Measurements from ENCODE around the gene MEG3.

The MEG3 gene

DNA sequence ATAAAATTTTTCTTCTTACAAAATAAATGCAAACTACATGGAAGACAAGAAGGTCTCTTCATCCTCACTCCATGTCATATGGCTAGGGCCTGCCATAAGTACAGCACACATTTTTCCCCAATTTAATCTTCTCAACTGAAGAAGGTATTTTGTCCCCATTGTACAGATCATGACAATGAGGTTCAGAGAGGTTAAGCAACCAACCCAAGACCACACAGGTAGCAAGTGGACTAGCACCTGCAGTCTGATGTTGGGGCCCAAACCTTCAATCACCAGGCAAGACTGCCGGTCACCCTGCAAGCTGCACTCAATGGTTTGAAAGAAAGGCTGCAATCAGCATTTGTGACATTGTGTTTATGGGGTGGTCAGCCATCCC lies 6.5 kb upstream of the MEG3 start:
- Histone ChIP-seq H2AFZ (ENCODE audit: low read length) (no peak overlapping the region), H3K4me2 (ENCODE audit: low read depth, low read length, poor library complexity, severe bottlenecking) (no peak overlapping the region), H3K9me3 (ENCODE audit: insufficient read depth, low read depth, low read length) (no peaks in the 10 kb centered on the region), H3K27me3 (ENCODE audit: insufficient read depth, low read length, poor library complexity, severe bottlenecking) (no peaks in the 10 kb centered on the region), H3K4me3 (ENCODE audit: low read length, poor library complexity, severe bottlenecking) (no peak overlapping the region), H3K36me3 (ENCODE audit: insufficient read depth, low read length) (no peaks in the 10 kb centered on the region), H3K4me1 (ENCODE audit: insufficient read depth, low read length, poor library complexity, severe bottlenecking) (peaks cover 3% of the 10 kb centered on the region), H3K79me2 (ENCODE audit: insufficient read depth, low read length) (no peaks in the 10 kb centered on the region), H3K9me2 (replicated peaks; ENCODE audit: low read depth, low read length) (no peaks in the 10 kb centered on the region), H4K20me1 (ENCODE audit: insufficient read depth, low read length, poor library complexity, severe bottlenecking) (no peaks in the 10 kb centered on the region), H3F3A (ENCODE audit: low read depth) (no peaks in the 10 kb centered on the region), H3K9ac (ENCODE audit: low read depth, low read length, poor library complexity, severe bottlenecking) (no peak overlapping the region)
- TF ChIP-seq CTCF (conservative IDR thresholded peaks at IDR 0.05; ENCODE audit: low read length): no peak
- TF ChIP-seq EZH2phosphoT487 (IDR thresholded peaks at IDR 0.05; ENCODE audit: borderline replicate concordance): no peak

- Histone ChIP-seq H3K4me1 (ENCODE audit: insufficient read depth, low read length, poor library complexity, severe bottlenecking) (peaks cover 3% of the 10 kb centered on the region), H3K79me2 (ENCODE audit: insufficient read depth, low read length) (no peaks in the 10 kb centered on the region), H2AFZ (ENCODE audit: low read length) (no peak overlapping the region), H4K20me1 (ENCODE audit: insufficient read depth, low read length, poor library complexity, severe bottlenecking) (no peaks in the 10 kb centered on the region), H3F3A (ENCODE audit: low read depth) (no peaks in the 10 kb centered on the region), H3K9me3 (ENCODE audit: insufficient read depth, low read depth, low read length) (no peaks in the 10 kb centered on the region), H3K36me3 (ENCODE audit: insufficient read depth, low read length) (no peaks in the 10 kb centered on the region), H3K4me3 (ENCODE audit: low read length, poor library complexity, severe bottlenecking) (no peak overlapping the region), H3K9ac (ENCODE audit: low read depth, low read length, poor library complexity, severe bottlenecking) (no peak overlapping the region), H3K9me2 (replicated peaks; ENCODE audit: low read depth, low read length) (no peaks in the 10 kb centered on the region), H3K27me3 (ENCODE audit: insufficient read depth, low read length, poor library complexity, severe bottlenecking) (no peaks in the 10 kb centered on the region), H3K4me2 (ENCODE audit: low read depth, low read length, poor library complexity, severe bottlenecking) (no peak overlapping the region)
- TF ChIP-seq CTCF (conservative IDR thresholded peaks at IDR 0.05; ENCODE audit: low read length) (no peak), EZH2phosphoT487 (IDR thresholded peaks at IDR 0.05; ENCODE audit: borderline replicate concordance) (no peak)
These were observed 6.0 kb upstream of the MEG3 start for GRCh38 chr14:100819829-100820475.

GRCh38 chr14:100820957-100821356 lies 5.0 kb upstream of the MEG3 start:
- Histone ChIP-seq H3K9me3 (ENCODE audit: insufficient read depth, low read depth, low read length) (no peaks in the 10 kb centered on the region), H3K36me3 (ENCODE audit: insufficient read depth, low read length) (no peaks in the 10 kb centered on the region), H4K20me1 (ENCODE audit: insufficient read depth, low read length, poor library complexity, severe bottlenecking) (no peaks in the 10 kb centered on the region), H3F3A (ENCODE audit: low read depth) (no peaks in the 10 kb centered on the region), H3K4me2 (ENCODE audit: low read depth, low read length, poor library complexity, severe bottlenecking) (no peak overlapping the region), H3K27me3 (ENCODE audit: insufficient read depth, low read length, poor library complexity, severe bottlenecking) (no peaks in the 10 kb centered on the region), H3K79me2 (ENCODE audit: insufficient read depth, low read length) (no peaks in the 10 kb centered on the region), H2AFZ (ENCODE audit: low read length) (no peak overlapping the region), H3K9ac (ENCODE audit: low read depth, low read length, poor library complexity, severe bottlenecking) (no peak overlapping the region), H3K9me2 (replicated peaks; ENCODE audit: low read depth, low read length) (no peaks in the 10 kb centered on the region), H3K4me1 (ENCODE audit: insufficient read depth, low read length, poor library complexity, severe bottlenecking) (peaks cover 3% of the 10 kb centered on the region), H3K4me3 (ENCODE audit: low read length, poor library complexity, severe bottlenecking) (no peak overlapping the region)
- TF ChIP-seq CTCF (conservative IDR thresholded peaks at IDR 0.05; ENCODE audit: low read length): no peak
- no peak for TF ChIP-seq EZH2phosphoT487 (IDR thresholded peaks at IDR 0.05; ENCODE audit: borderline replicate concordance)

Measured in Loucy (cell line).